ENCODE results near the gene MOB1B.
"Not testable (repeated sequence)": the region's sequence is repeated elsewhere in the genome, so short reads cannot be mapped to it uniquely, and the experiment has no call there.

Gene MOB1B

GRCh38 chr4:70999639-71000038 is 97.5 kb downstream of the MOB1B start:
- not testable (repeated sequence) for FAIRE-seq; DNase-seq (ENCODE audit: extremely low spot score, insufficient read length, low read depth)

GRCh38 chr4:71001363-71001762 is 99.2 kb downstream of the MOB1B start:
- FAIRE-seq; DNase-seq (ENCODE audit: extremely low spot score, insufficient read length, low read depth): not testable (repeated sequence)

- FAIRE-seq = peak; percentile 48
- DNase-seq (ENCODE audit: extremely low spot score, insufficient read length, low read depth) = no peak
Observed at GRCh38 chr4:71004281-71004851, 102.2 kb downstream of the MOB1B start.

- not testable (repeated sequence) for DNase-seq (ENCODE audit: extremely low spot score, insufficient read length, low read depth); FAIRE-seq
Observed at GRCh38 chr4:71005025-71005424, 102.9 kb downstream of the MOB1B start.

GRCh38 chr4:71006203-71006907 is 104.2 kb downstream of the MOB1B start:
- DNase-seq (ENCODE audit: extremely low spot score, insufficient read length, low read depth) (no peak), FAIRE-seq (peak; percentile 85)

GRCh38 chr4:71008196-71008595 is 106.0 kb downstream of the MOB1B start:
- no peak for FAIRE-seq

GRCh38 chr4:71009086-71009485 is 106.9 kb downstream of the MOB1B start:
- FAIRE-seq (no peak), DNase-seq (ENCODE audit: extremely low spot score, insufficient read length, low read depth) (no peak)

More at GRCh38 chr4:71008196-71008595, 106.0 kb downstream of the MOB1B start:
- no peak for DNase-seq (ENCODE audit: extremely low spot score, insufficient read length, low read depth)

GRCh38 chr4:71009890-71010588 is 107.9 kb downstream of the MOB1B start:
- FAIRE-seq = peak; percentile 82
- no peak for DNase-seq (ENCODE audit: extremely low spot score, insufficient read length, low read depth)

- FAIRE-seq (no peak), DNase-seq (ENCODE audit: extremely low spot score, insufficient read length, low read depth) (no peak)
Observed at GRCh38 chr4:71011451-71011850, 109.3 kb downstream of the MOB1B start.

GRCh38 chr4:71017391-71017790 is 115.2 kb downstream of the MOB1B start:
- not testable (repeated sequence) for FAIRE-seq; DNase-seq (ENCODE audit: extremely low spot score, insufficient read length, low read depth)

GRCh38 chr4:71020611-71021010 is 118.4 kb downstream of the MOB1B start:
- FAIRE-seq (no peak), DNase-seq (ENCODE audit: extremely low spot score, insufficient read length, low read depth) (no peak)

GRCh38 chr4:71025654-71026053 is 123.5 kb downstream of the MOB1B start:
- DNase-seq (ENCODE audit: extremely low spot score, insufficient read length, low read depth) = no peak
- no peak for FAIRE-seq

- FAIRE-seq (no peak), DNase-seq (ENCODE audit: extremely low spot score, insufficient read length, low read depth) (no peak)
Observed at GRCh38 chr4:71026086-71026485, 123.9 kb downstream of the MOB1B start.

- DNase-seq (ENCODE audit: extremely low spot score, insufficient read length, low read depth) = no peak
- no peak for FAIRE-seq
Observed at GRCh38 chr4:71027611-71028010, 125.4 kb downstream of the MOB1B start.

- no peak for FAIRE-seq
- DNase-seq (ENCODE audit: extremely low spot score, insufficient read length, low read depth) = no peak
Observed at GRCh38 chr4:71029504-71029903, 127.3 kb downstream of the MOB1B start.

- FAIRE-seq; DNase-seq (ENCODE audit: extremely low spot score, insufficient read length, low read depth): not testable (repeated sequence)
Observed at GRCh38 chr4:71032106-71032505, 129.9 kb downstream of the MOB1B start.
